Measurements from ENCODE around the gene MACF1.
"Not testable (repeated sequence)": the region's sequence is repeated elsewhere in the genome, so short reads cannot be mapped to it uniquely, and the experiment has no call there.

The MACF1 gene

GRCh38 chr1:39498096-39498710, 293.7 kb downstream of the MACF1 start:
- DNase-seq: not testable (repeated sequence)

GRCh38 chr1:39498821-39499220, 294.3 kb downstream of the MACF1 start:
- DNase-seq: not testable (repeated sequence)

- no peak for DNase-seq
Measured at GRCh38 chr1:39499668-39500067, 295.2 kb downstream of the MACF1 start.

- no peak for DNase-seq
Measured at GRCh38 chr1:39500862-39501389, 296.4 kb downstream of the MACF1 start.

- no peak for DNase-seq
Measured at GRCh38 chr1:39501666-39502065, 297.2 kb downstream of the MACF1 start.

- DNase-seq: not testable (repeated sequence)
Measured at GRCh38 chr1:39504436-39504835, 299.9 kb downstream of the MACF1 start.

- DNase-seq: no peak
Measured at GRCh38 chr1:39505289-39505688, 300.8 kb downstream of the MACF1 start.

GRCh38 chr1:39507230-39507928, 302.9 kb downstream of the MACF1 start:
- no peak for DNase-seq

GRCh38 chr1:39508266-39508665, 303.8 kb downstream of the MACF1 start:
- no peak for DNase-seq

GRCh38 chr1:39508857-39509305, 304.4 kb downstream of the MACF1 start:
- DNase-seq: no peak

GRCh38 chr1:39509360-39510009, 305.0 kb downstream of the MACF1 start:
- peak in 1 of 5 experiments; percentile 34 for DNase-seq

- not testable (repeated sequence) for DNase-seq
Measured at GRCh38 chr1:39510570-39511186, 306.2 kb downstream of the MACF1 start.

GRCh38 chr1:39511477-39511876, 307.0 kb downstream of the MACF1 start:
- not testable (repeated sequence) for DNase-seq

GRCh38 chr1:39512234-39512847, 307.8 kb downstream of the MACF1 start:
- DNase-seq: not testable (repeated sequence)

GRCh38 chr1:39514710-39515124, 310.2 kb downstream of the MACF1 start:
- not testable (repeated sequence) for DNase-seq

GRCh38 chr1:39515131-39516086, 310.9 kb downstream of the MACF1 start:
- DNase-seq: peak in 2 of 5 experiments; percentile 31 to 34

GRCh38 chr1:39516841-39517240, 312.3 kb downstream of the MACF1 start:
- not testable (repeated sequence) for DNase-seq

- DNase-seq: not testable (repeated sequence)
Measured at GRCh38 chr1:39517936-39518335, 313.4 kb downstream of the MACF1 start.

GRCh38 chr1:39519376-39519775, 314.9 kb downstream of the MACF1 start:
- DNase-seq: not testable (repeated sequence)

- DNase-seq: not testable (repeated sequence)
Measured at GRCh38 chr1:39522221-39522620, 317.7 kb downstream of the MACF1 start.
